Activated T-cell treated with anti-CD3 and anti-CD28 coated beads for 4 hours (primary cell): ENCODE measurements around the gene ZNF530.

Experiments used
- DNase-seq: peaks from one replicate; pipeline ENCODE4 v3.0.0-alpha.2; 2020

ZNF530 gene

DNA sequence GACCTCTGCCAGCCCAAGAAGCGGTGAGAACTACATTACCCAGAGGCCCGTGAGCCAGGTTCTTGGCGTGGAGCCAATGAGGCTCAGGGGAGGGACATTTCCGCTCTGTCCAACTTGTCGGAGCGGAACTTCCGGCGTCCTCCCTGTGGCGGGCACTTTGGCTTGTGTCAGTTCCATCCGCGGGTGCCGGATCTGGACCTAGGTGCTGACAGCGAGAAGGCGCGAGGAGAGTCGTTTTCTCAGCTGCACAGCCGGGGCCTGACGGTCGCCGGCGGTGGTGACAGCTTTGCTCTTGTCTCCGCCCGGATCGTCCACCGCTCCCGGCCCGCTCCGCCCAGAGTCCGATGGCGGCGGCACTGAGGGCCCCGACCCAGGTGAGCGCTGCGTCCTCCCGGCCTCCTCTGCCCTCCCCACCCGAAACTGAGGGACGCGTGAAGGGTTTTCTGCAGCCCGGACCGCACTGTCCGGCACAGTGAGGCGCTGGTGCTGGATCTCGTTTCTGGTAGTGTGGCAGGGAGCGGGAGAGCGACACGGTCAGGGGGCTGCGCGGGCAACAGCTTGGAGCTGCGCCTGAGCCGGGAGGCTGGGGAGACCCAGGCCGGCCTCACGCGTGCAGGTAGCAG, at the start of gene ZNF530:
Gene ZNF530, plus strand, starts transcription at position 125 of the 623 bp plus-strand sequence. CDS start 4,461 bp downstream, outside the sequence.
- peak; percentile 74 for DNase-seq

DNA sequence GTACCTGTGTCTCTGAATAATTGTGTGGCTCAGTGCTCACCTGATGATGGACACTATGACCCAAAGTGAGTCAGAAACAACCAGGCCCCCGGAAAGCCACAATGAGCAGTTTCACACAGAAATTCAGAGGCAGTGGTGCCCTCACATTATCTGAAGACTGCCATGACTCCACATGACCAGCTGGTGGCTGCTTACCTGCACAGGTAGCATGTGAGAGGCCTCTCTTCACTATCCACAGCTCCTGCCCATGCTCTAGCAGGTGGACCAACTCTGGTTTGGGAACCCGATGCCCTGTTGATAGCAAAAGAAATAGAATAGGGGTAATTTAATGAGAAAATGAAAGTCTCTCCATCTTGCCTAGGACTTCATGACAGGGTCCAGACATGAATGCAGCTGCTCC, 47.3 kb upstream of the ZNF530 start:
- DNase-seq = no peak

DNA sequence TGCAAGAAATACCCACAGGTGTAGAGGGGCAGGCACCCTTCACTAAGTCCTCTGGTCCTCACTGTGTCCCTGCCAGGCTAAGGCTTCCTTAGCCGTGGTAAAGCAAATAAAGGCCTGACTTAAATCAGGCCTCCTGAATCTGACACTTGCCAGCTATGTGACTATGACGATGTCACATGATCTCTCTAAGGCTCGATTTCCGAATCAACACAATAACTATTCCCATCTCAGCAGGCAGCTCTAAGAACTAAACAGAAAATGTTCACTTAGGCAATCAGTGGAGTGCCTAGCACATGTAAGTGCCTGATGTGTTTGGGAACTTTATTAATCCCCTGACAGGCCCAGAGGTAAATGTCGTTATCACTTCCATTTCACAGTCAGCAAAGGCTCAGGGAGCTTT, 42.0 kb upstream of the ZNF530 start:
- DNase-seq = no peak

DNA sequence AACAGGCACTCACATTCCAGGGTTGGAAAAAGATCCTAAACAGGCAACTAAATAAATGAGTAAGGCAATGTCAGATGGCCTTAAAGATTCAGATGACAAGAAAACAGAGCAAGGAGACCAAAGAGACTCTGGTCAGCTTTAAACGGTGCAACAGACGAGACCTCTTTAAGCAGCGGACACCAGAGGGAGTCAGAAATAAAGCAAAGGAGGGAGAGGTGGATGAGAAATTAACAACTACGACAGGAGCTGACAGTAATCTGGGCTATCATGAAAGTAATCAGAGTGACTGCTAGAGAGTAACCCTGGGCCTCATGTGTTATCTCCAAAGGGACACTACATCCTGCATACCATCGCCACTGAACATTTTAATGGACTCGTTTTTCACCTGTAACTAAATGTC, 41.2 kb upstream of the ZNF530 start:
- DNase-seq = no peak

DNA sequence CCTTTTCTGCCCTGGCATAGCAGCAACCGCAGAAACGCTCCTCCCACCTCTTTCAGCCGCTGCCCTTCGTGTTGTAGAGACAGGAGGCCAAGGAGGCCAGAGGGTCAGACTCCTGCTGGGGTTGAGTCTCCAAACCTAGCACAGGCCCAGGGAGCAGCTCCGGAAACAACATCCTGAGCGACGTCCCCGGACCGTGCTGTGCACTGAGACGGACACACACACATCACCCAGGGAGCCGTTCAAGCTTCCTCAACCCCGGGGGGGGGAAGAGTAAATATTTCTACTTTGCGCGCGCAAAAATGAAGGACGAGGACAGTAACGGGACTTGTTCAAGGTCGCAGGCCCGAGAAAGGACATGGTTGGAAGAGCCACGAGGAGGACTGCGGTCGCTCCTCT, 40.7 kb upstream of the ZNF530 start:
- no peak for DNase-seq

DNA sequence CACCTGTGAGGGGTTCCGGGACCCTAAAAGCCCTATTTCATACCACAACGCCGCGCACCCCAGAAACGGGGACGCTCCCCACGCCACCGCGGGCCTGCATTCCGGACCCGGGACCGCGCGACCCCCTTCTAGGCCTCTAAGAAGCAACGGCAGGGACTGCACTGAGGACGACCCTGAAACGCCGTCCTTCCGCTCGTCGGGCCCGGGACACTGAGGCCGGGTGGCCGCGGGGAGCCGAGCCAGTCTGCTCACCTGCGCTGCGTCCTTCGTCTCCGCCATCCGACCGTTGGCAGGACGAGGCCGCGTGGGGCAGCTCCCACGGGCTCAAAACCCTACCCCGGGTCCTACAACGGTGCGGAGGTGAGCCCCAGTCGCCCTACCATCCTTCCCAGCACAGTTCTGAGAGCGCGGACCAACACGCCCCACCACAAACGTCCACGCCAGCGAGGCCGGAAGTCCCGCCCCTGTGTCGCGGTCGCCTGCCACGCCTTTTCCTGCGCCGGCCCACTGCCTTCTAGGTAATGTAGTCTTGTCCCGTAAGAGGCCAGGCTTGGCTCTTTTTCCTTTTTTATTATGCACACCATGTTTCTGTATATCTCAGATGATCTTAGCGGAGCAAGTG, 40.2 kb upstream of the ZNF530 start, which contains the start of gene ZNF550:
Gene ZNF550, minus strand, starts transcription at position 460 of the 622 bp plus-strand sequence. Its CDS starts 181 bp downstream, at position 279.
- DNase-seq = peak; percentile 80

DNA sequence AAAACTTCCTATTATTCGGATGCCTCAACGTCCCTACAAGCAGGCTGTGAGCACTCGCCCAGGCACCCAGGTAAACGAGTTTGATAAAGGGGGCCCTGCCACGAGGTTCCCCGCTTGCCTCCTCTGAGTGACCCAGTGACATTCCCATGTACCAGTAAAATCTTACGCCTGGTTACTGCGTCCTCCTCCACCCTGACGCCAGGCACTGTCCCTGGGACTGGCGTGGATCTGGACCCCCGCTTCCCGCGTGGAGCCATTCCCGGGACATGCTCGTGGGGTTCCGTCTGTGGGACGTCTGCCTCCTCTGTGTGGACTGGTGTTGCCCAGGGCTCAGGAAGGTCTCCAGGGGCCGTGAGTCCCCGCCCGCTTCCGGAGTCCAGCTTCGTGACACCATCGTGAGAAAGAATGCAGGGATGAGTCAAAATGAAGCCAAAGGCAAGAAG, 39.6 kb upstream of the ZNF530 start:
- no peak for DNase-seq

DNA sequence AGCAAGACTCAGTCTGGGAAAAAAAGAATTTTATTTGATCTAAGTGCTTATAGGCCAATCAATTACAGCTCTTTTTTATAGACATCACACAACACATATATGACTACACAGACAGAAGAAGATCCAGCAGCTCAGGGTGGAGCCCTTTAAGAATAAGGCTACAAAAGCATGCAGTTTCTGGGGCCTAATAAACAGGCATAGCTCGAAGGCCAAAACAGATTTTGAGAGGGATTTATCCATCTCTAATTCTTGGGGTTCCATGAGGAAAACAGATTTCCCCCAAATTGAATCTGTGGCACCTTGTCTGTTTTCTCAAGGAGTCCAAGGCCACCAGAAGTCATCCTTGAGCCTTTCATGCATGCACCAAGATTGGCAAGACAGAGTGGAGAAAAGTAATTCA, 36.1 kb upstream of the ZNF530 start:
- no peak for DNase-seq

DNA sequence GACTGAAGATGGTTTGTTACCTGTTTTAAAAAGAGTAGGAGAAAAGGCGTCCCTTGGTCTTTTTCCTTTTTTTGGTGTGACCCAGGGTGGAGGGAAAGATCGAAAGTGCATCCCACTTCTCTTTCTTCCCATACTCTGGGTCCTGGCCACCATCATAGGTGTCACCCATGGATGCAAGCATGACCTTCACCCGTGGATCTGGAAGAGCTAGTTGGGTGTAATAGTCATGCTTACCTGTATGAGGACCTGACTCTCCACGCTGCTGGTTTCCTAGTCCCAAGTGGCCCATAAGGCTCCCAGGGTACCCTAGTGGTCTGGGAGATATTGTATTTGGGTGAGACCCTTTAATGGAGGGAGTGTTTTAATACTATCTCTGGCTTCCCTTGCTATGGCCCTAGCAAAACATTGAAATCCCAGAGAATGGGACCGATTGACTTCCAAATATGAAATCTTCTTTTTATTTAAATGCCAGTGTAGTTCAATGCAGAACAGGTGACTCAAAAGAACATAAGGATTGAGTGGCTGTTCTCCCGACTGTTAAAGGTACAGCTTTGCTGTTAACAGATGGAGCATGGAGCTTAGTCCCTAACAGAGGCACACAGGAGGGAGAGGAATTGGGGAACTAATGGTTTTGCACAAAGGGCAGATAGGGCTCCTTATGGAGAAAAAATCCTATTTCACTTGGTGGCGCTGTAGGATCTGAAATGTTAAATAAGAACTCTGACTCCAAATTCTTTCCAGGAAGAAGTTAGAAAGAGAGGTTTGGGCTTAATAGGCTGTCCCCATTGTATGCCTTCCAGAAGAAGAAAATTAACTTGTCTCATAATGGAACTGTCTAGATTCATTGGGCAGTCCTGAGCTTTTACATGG, 33.1 kb upstream of the ZNF530 start:
- DNase-seq = no peak

DNA sequence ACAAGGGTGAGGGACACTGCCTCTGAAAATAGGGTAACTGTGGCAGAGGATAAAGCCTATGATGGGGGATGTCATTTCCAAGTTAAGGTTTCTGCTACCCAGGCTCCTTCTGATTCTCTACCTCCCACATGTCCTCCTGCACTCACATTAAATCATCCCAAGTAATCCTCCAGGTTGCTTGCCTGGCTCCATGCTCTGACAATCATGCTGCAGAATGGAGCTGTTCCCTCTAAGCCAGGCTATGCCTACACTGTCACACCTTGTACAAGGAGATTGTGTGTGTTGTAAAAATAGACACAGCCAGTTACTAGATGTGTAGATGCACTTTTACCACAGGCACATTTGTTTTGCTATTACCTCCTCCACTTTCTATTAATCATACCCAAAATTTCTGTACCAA, 29.0 kb upstream of the ZNF530 start:
- no peak for DNase-seq

DNA sequence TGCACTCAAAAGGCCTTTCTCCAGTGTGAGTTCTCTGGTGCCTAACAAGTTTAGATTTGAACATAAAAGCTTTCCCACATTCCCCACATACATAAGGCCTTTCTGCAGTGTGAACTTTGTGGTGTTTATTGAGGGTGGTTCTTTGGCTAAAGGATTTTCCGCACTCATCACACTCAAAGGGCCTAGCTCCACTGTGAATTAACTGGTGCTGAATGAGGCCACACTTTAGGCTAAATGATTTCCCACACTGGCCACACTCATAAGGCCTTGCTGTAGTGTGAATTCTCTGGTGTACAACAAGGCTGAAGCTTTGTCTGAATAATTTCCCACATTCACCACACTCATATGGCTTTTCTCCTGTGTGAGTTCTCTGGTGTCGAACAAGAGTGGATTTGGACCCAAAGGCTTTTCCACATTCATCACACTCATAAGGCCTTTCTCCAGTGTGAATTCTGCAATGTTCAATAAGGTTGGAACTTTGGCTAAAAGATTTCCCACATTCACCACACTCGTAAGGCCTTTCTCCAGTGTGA, 27.2 kb upstream of the ZNF530 start:
- no peak for DNase-seq

DNA sequence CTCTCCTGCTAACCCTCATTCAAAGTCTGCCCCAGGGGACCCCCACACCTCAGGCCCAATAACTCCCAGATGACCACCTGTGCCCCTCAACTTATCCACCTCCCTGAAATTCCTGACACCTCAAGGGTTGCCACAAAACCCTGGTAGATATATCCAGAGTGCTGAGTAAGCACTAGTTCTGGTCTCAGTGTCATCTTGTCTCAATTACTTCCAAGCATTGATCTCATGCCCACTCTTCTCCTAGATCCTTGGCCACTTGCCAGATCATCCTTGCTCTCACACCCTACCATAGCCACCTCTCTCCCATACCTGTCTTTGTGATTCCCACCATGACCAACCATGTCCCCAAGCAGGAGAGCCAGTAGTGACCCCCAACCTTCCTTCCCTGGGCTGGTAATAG, 23.0 kb upstream of the ZNF530 start:
- no peak for DNase-seq

DNA sequence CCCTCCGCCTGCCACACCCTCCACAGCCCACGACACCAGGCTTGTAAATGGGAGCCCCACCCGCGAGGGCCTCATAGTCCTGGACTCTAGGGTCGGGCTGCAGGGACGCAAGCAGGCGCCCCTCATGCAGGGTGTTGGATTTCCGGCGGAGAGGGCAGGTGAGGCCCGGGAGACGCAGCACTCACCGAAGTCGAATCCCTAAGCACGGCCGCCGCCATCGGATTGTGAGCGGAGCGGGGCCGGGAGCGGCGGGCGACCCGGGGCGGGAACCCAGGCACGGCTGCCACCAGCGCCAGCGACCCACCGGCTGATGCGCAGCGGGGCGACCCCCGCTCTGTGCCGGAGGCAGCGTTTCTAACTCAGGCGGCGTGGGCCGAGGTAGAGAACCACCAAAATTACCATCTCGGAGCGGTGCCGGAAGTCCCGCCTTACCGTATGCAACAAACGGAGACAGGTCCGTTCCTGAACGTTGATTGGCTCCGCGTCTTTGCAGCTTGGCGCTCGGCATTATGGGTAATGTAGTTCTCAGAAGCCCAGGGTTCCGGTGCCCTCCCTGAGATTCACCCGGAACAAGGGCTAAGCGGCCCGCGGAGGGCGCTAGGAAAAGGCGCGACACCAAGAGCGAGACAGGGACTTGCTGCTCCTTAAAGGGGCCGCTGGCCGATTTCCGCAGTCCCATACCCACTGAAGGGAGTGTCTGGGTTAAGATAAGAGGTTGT, 21.0 kb upstream of the ZNF530 start, which contains the start of gene ZNF416:
Gene ZNF416, minus strand, starts transcription at position 425 of the 719 bp plus-strand sequence. Its CDS starts 207 bp downstream, at position 218.
- peak; percentile 92 for DNase-seq

DNA sequence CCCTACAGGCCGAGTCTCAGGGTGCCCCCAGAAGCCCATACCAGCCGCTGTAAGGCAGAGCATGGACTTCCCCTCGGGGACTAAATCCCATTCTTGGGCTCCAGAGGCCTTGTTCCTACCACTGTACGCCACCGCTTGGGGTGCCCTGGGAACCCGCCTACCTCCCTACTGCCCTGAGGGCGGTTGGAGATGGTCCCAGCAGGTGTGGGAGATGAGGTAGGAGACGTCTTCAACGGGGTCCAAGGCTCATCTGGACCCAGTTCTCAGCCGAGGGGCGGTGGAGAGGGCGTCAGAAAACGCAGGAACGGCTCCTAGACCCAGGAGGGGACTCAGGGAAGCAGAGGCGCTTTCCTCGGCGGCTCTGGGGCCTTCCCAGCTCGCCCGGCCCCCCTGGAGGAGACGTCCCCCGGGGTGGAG, 16.6 kb upstream of the ZNF530 start:
- no peak for DNase-seq

DNA sequence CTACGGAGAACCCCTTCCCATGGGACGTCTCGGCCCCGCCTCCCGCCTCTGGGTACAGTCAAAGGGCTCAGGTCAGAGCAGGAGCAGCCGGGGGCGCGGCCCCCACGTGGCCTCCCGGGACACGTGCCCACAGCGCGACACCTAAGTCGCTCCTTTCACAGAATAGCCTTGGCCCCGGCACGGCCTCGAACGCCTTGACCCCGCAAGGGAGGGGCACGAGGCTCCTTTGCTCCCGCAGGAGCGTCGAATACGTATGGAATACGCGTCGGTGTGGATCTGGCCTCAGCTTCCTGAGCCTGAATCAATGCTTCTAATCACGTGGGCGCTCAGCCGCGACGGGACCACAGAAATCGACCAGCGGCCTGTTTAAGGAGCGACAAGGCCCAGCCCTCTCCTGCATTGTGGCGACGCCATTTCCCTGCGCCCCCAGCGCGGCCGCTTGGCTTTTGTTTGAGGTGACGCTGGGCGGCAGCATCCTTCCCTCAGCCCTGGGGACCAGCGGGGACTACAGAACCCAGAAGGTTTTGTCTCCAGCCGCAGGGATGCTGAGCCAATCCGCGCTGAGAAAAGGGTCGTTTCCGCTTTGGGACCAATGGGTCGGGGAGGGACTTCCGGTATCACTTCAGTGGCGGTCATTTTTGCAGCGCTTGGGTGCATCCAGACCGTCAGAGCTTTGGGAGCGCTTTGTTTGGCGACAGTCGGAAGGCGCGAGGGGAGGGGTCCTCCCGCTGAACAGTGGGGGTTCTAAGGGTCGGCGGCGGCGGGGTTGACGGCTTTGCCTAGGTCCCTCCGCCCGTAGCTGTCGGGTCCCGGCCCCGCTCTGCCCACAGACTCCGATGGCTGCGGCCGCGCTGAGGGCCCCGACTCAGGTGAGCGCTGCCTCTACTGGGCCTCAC, 15.9 kb upstream of the ZNF530 start, which contains the start of gene ZIK1:
Gene ZIK1, plus strand, starts transcription at position 625 of the 896 bp plus-strand sequence. Its CDS starts 212 bp downstream, at position 837.
- peak; percentile 78 for DNase-seq

DNA sequence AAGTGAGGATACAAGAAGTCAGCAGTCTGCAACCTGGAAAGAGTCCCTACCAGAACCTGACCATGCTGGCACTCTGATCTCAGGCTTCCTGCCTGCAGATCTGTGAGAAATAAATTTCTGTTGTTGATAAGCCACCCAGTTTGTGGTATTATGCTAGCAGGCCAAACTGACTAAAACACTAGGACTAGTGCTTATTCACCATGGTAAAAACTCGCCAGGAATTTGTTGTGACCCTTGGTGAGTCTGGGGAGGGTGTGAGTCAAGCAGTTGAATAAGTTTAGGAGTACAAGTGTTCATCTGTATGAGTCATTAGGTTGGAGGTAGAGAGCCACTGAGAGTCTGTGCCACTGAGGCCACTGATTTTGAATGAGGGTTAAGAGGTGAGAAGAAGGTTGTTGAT, 12.2 kb upstream of the ZNF530 start:
- DNase-seq = no peak

DNA sequence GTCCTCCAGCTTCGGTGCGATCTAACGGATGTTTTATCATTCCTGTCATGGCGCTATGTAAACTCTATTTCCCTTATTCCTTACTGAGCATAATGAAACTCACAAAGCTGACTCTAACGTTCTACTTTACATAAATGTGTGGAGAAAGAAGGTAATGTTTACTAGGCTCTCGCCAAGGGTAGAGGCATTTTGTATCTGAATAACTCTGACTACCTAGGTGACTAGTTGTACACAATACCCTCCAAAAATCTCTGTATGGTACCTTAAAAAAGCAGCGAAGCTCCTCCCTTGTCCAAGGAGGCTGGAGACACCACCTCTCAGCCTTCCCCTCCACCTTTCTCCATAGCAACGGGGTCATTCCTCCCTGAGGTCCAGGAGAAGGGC, 316 bp upstream of the ZNF530 start:
- no peak for DNase-seq

DNA sequence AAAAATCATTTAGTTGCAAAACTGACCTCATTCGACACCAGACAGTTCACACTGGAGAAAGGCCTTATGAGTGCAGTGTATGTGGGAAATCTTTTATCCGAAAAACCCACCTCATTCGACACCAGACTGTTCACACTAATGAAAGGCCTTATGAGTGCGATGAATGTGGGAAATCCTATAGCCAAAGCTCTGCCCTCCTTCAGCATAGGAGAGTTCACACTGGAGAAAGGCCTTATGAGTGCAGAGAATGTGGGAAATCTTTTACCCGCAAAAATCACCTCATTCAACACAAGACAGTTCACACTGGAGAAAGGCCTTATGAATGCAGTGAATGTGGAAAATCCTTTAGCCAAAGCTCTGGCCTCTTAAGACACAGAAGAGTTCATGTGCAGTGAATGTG, 7.2 kb downstream of the ZNF530 start:
- no peak for DNase-seq

DNA sequence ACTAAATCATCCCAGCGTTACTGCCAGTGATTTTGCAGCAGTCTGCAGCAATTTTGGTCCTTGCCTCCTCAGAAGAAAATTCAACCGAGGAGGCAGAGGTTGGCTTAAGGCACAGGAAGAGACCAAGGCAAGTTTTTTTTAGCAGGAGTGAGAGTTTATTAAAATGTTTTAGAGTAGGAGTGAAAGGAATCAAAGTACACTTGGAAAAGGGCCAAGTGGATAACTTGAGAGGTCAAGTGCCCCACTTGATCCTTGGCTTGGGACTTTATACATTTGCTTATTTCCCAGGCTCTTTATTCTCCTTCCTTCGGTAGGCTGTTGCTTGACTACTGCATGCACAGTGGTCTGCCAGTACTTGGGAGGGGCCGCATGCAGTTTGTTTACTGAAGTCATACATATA, 11.4 kb downstream of the ZNF530 start:
- DNase-seq = no peak

DNA sequence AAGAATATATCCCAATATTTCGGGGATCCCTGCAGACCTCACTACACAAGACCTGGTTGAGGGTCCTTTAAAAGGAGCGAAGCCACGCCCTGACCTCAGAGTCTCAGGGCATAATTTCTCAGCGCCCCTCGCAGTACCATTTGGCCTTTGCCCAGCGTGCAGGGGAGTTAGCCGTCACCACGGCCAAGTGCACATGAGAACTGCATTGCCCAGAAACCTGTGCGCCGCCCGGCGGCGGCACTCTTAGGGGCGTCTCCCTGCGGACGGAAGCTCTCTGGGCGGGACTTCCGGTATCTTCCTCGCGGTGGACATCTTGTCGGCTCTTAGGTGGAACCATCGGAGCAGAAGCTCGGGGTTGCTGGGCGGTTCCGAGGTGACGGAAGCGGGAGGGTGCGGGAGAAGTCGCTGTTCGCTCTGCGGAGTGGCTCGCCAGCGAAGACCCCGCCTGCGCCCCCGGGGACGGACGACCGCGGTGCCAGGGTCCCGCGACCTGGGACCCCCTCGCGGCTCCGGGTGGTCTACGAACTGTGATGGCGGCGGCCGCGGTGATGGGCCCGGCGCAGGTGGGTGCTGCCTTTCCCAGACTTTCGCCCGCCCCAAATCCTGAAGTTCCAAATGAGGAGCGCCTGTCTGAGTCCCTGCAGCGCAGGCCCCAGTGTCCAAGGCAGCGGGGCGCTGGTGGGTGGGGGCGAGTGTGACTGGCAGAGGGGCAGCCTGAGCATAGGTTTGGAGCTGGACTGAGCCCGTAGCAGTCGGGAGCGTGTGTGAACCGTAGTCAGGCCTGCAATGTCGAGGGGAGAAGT, 14.5 kb downstream of the ZNF530 start, which contains the start of gene ZNF134:
Gene ZNF134, plus strand, starts transcription at position 302 of the 803 bp plus-strand sequence. CDS start 5,227 bp downstream, outside the sequence.
- DNase-seq = peak; percentile 77
